Type B pancreatic cell (in vitro differentiated cells): ENCODE results near the gene MGAT5B. TPM values are rescaled to one million over a fixed set of nuclear protein-coding genes. Genes with fewer than 3 reads are reported as not detected.

Experiments
- DNase-seq: peaks from one replicate; pipeline ENCODE4 v3.0.0; 2021; ENCODE audit warnings: mixed read lengths; ENCODE audit not compliant: unreplicated experiment; ENCODE audit errors: extremely low spot score
- H3K27ac Mint-ChIP-seq: 2 replicates; pipeline ENCODE4 v1.8.0; 2021; ENCODE audit warnings: mild to moderate bottlenecking, mixed read lengths
- H3K27me3 Mint-ChIP-seq: 2 replicates; pipeline ENCODE4 v1.8.0; 2021; ENCODE audit warnings: mixed read lengths
- H3K36me3 Mint-ChIP-seq: 2 replicates; pipeline ENCODE4 v1.8.0; 2021; ENCODE audit warnings: mixed read lengths
- H3K4me1 Mint-ChIP-seq: one replicate; pipeline ENCODE4 v1.8.0; 2021; ENCODE audit warnings: mixed read lengths; ENCODE audit not compliant: unreplicated experiment
- H3K4me3 Mint-ChIP-seq: 2 replicates; pipeline ENCODE4 v1.8.0; 2021; ENCODE audit warnings: mild to moderate bottlenecking, mixed read lengths
- H3K9me3 Mint-ChIP-seq: 2 replicates; pipeline ENCODE4 v1.8.0; 2021; ENCODE audit warnings: mixed read lengths
- CTCF ChIP-seq: fragments of 200-600 bp; sonication (generic); conservative IDR thresholded peaks from 2 replicates; pipeline ENCODE4 v1.5.0; 2021; ENCODE audit warnings: antibody characterized with exemption, mild to moderate bottlenecking
- total RNA-seq: library from RNA; stranded (reverse); gene quantifications from 2 replicates; pipeline ENCODE4 v1.2.1, GENCODE V29; 2021; ENCODE audit warnings: low replicate concordance

Gene MGAT5B
- total RNA-seq, 1 donor from 2014 or later: 15.9 TPM

- H3K4me1 Mint-ChIP-seq: peaks cover 29% of the 10 kb centered on the region
- no peak overlapping the region for H3K27ac Mint-ChIP-seq
- peaks cover 32% of the 10 kb centered on the region for H3K27me3 Mint-ChIP-seq
- no peak overlapping the region for H3K4me3 Mint-ChIP-seq
- peaks cover 4% of the 10 kb centered on the region for H3K36me3 Mint-ChIP-seq
- no peak for TF ChIP-seq CTCF
- H3K9me3 Mint-ChIP-seq: no peaks in the 10 kb centered on the region
- no peak for DNase-seq
These were observed 64.5 kb downstream of the MGAT5B start for GRCh38 chr17:76932402-76933333.

- H3K27ac Mint-ChIP-seq: no peak overlapping the region
These were observed 66.5 kb downstream of the MGAT5B start for GRCh38 chr17:76934561-76935320.

GRCh38 chr17:76935331-76935730 is 67.1 kb downstream of the MGAT5B start:
- TF ChIP-seq CTCF: no peak
- H3K9me3 Mint-ChIP-seq: no peaks in the 10 kb centered on the region
- peaks cover 11% of the 10 kb centered on the region for H3K4me1 Mint-ChIP-seq
- no peak overlapping the region for H3K4me3 Mint-ChIP-seq
- H3K27me3 Mint-ChIP-seq: peaks cover 22% of the 10 kb centered on the region
- H3K36me3 Mint-ChIP-seq: peaks cover 4% of the 10 kb centered on the region
- no peak overlapping the region for H3K27ac Mint-ChIP-seq
- DNase-seq: no peak

More at GRCh38 chr17:76934561-76935320, 66.5 kb downstream of the MGAT5B start:
- Mint-ChIP-seq H3K4me1 (peaks cover 17% of the 10 kb centered on the region), H3K27me3 (peaks cover 24% of the 10 kb centered on the region), H3K9me3 (no peaks in the 10 kb centered on the region), H3K4me3 (no peak overlapping the region), H3K36me3 (peaks cover 3% of the 10 kb centered on the region)
- no peak for TF ChIP-seq CTCF
- DNase-seq: no peak

- Mint-ChIP-seq H3K27ac (no peak overlapping the region), H3K9me3 (no peaks in the 10 kb centered on the region), H3K27me3 (peaks cover 18% of the 10 kb centered on the region), H3K4me1 (peaks cover 8% of the 10 kb centered on the region), H3K4me3 (no peak overlapping the region), H3K36me3 (peaks cover 4% of the 10 kb centered on the region)
- no peak for TF ChIP-seq CTCF
- DNase-seq: no peak
These were observed 69.0 kb downstream of the MGAT5B start for GRCh38 chr17:76937238-76937637.

- Mint-ChIP-seq H3K36me3 (peaks cover 4% of the 10 kb centered on the region), H3K27me3 (peaks cover 15% of the 10 kb centered on the region), H3K9me3 (no peaks in the 10 kb centered on the region), H3K4me1 (peaks cover 8% of the 10 kb centered on the region), H3K4me3 (no peak overlapping the region), H3K27ac (no peak overlapping the region)
- TF ChIP-seq CTCF: no peak
- no peak for DNase-seq
These were observed 69.8 kb downstream of the MGAT5B start for GRCh38 chr17:76938009-76938408.
